HEK293T (cell line): ENCODE results near the gene KCNK18.

Experiments
- BHLHE40 ChIP-seq: fragments of 450-650 bp; IDR thresholded peaks from 2 replicates; pipeline ENCODE4 v1.6.1; 2016; ENCODE audit warnings: mild to moderate bottlenecking, moderate library complexity, borderline replicate concordance
- ZNF384 ChIP-seq: fragments of 450-650 bp; IDR thresholded peaks from 2 replicates; pipeline ENCODE4 v1.6.1; 2016
- TF ChIP-seq, protein P1 (sequence below): fragments of 450-650 bp; IDR thresholded peaks from 2 replicates; pipeline ENCODE4 v1.6.1; 2016

DNA sequence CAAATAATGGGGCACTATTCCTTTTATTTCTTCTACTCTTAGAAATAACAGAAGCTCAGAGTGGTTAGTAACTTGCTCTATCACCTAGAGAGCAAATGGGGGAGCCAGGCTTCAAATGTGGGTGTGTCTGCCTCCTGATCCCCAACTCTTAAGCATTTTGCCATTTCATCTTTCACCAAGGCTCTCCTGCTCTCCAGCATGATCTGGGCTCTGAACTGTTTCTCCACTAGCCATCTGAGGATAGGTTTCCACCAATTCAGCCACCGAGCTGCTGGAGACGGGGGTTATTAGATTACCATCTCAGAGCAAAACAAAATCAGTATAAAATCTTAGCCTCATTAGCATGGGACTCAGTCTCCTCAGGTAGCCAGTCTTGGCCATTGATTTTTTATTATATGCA, 39.0 kb upstream of the KCNK18 start:
- TF ChIP-seq, protein P1, sequence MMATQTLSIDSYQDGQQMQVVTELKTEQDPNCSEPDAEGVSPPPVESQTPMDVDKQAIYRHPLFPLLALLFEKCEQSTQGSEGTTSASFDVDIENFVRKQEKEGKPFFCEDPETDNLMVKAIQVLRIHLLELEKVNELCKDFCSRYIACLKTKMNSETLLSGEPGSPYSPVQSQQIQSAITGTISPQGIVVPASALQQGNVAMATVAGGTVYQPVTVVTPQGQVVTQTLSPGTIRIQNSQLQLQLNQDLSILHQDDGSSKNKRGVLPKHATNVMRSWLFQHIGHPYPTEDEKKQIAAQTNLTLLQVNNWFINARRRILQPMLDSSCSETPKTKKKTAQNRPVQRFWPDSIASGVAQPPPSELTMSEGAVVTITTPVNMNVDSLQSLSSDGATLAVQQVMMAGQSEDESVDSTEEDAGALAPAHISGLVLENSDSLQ = no peak
- TF ChIP-seq BHLHE40 (no peak), ZNF384 (no peak)
